Fibroblast of lung (primary cell): ENCODE results near the gene SEC23B. TPM values are rescaled to one million over a fixed set of nuclear protein-coding genes. Genes with fewer than 3 reads are reported as not detected.
"Not testable (repeated sequence)": the region's sequence is repeated elsewhere in the genome, so short reads cannot be mapped to it uniquely, and the experiment has no call there.

Experiments
- DNase-seq, 2 donors: peaks; one replicate each; pipeline versions ENCODE4 v3.0.0 to v3.0.0-alpha.2; 2010; ENCODE audit warnings: low read depth in 2 of 2
- H2AFZ ChIP-seq: 2 replicates; pipeline ENCODE4 v1.5.1; 2012; ENCODE audit warnings: low read length, control low read depth, inconsistent platforms
- H3K27ac ChIP-seq: 2 replicates; pipeline ENCODE4 v1.5.1; 2011; ENCODE audit warnings: low read length, control low read depth; ENCODE audit not compliant: insufficient read depth
- H3K27me3 ChIP-seq: 2 replicates; pipeline ENCODE4 v1.5.1; 2011; ENCODE audit warnings: mild to moderate bottlenecking, low read length; ENCODE audit not compliant: control insufficient read depth, insufficient read depth
- H3K36me3 ChIP-seq: 2 replicates; pipeline ENCODE4 v1.5.1; 2011; ENCODE audit warnings: low read length; ENCODE audit not compliant: control insufficient read depth, insufficient read depth
- H3K4me1 ChIP-seq: 2 replicates; pipeline ENCODE4 v1.5.1; 2011; ENCODE audit warnings: low read length; ENCODE audit not compliant: control insufficient read depth, insufficient read depth; ENCODE audit errors: extremely low read depth
- H3K4me2 ChIP-seq: 2 replicates; pipeline ENCODE4 v1.5.1; 2011; ENCODE audit warnings: low read length, control low read depth; ENCODE audit not compliant: insufficient read depth; ENCODE audit errors: extremely low read depth
- H3K4me3 ChIP-seq, 4 experiments: fragments of 200-600 bp in 1 of 4; sonication (generic) in 1 of 4; replicated peaks in 1 of 4; 2 replicates each; pipeline ENCODE4 v1.5.1; 2011 to 2016; ENCODE audit warnings: low read length in 4 of 4, low read depth in 3 of 4, mild to moderate bottlenecking in 3 of 4, control low read depth in 2 of 4, inconsistent platforms in 1 of 4, mixed read lengths in 1 of 4; ENCODE audit not compliant: insufficient read depth in 1 of 4; ENCODE audit errors: control extremely low read depth in 1 of 4
- H3K79me2 ChIP-seq: 2 replicates; pipeline ENCODE4 v1.5.1; 2012; ENCODE audit warnings: mild to moderate bottlenecking, low read length, inconsistent platforms; ENCODE audit not compliant: control insufficient read depth, insufficient read depth
- H3K9ac ChIP-seq: 2 replicates; pipeline ENCODE4 v1.5.1; 2011; ENCODE audit warnings: mild to moderate bottlenecking, low read length, control low read depth; ENCODE audit not compliant: insufficient read depth
- H3K9me3 ChIP-seq: 2 replicates; pipeline ENCODE4 v1.5.1; 2012; ENCODE audit warnings: low read depth, low read length; ENCODE audit not compliant: control insufficient read depth, insufficient read depth
- H4K20me1 ChIP-seq: 2 replicates; pipeline ENCODE4 v1.5.1; 2011; ENCODE audit warnings: low read length; ENCODE audit not compliant: control insufficient read depth, insufficient read depth; ENCODE audit errors: extremely low read depth
- EZH2 ChIP-seq: IDR thresholded peaks from 2 replicates; pipeline ENCODE4 v1.5.1; 2012; ENCODE audit warnings: low read length, control low read depth, mild to moderate bottlenecking; ENCODE audit errors: missing control alignments
- polyA plus RNA-seq, 2 donors: library from polyadenylated mRNA; depleted of rRNA in 1 of 2; stranded (reverse) in 1 of 2; unstranded in 1 of 2; fragments of >200 nt; gene quantifications; 2 replicates each; pipeline ENCODE4 v1.2.1, GENCODE V29; 2011 to 2012; ENCODE audit warnings: missing spikeins in 1 of 2
- total RNA-seq: library from RNA; depleted of rRNA; stranded (reverse); fragments of >200 nt; gene quantifications from 2 replicates; pipeline ENCODE4 v1.2.1, GENCODE V29; 2014
- TF ChIP-seq, protein P1 (sequence below), 2 donors: IDR thresholded peaks in 1 of 2; conservative IDR thresholded peaks in 1 of 2; 1 replicate in 1 of 2; 2 replicates in 1 of 2; pipeline ENCODE4 v1.5.1; 2011 to 2012; ENCODE audit warnings: low read length in 2 of 2, control low read depth in 1 of 2, inconsistent platforms in 1 of 2, low read depth in 1 of 2, mild to moderate bottlenecking in 1 of 2

Gene SEC23B
- total and polyA plus RNA-seq, 2 donors (not counting 1 experiment from before 2014, with no cell fraction given) = 51.0 to 52.0 TPM

DNA sequence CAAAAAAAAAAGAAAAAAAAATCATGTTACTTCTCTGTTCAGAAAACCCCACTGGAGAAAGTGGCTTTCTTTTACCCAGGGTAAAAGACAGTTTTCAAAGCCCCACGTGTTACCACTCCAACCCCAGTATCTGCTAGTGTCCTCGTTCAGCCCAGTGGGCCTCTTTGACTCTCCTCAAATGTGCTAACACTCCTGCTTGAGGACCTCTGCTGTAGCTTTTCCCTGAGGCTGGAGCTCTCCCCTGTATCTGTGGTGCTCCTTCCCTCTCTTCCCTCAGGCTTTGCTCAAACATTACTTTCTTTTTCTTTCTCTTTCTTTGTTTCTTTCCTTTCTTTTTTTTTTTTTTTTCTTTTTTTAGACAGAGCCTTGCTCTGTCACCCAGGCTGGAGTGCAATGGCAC lies 15.3 kb downstream of the SEC23B start:
- Histone ChIP-seq H2AFZ (no peak overlapping the region), H3K9me3 (no peaks in the 10 kb centered on the region), H3K79me2 (no peaks in the 10 kb centered on the region), H3K4me2 (no peak overlapping the region), H3K4me3 (no peak overlapping the region), H3K27ac (no peak overlapping the region), H3K36me3 (peaks cover 2% of the 10 kb centered on the region), H3K4me1 (peaks cover 7% of the 10 kb centered on the region), H3K9ac (no peak overlapping the region), H3K27me3 (no peaks in the 10 kb centered on the region), H4K20me1 (no peaks in the 10 kb centered on the region)
- no peak for TF ChIP-seq EZH2
- TF ChIP-seq, protein P1, sequence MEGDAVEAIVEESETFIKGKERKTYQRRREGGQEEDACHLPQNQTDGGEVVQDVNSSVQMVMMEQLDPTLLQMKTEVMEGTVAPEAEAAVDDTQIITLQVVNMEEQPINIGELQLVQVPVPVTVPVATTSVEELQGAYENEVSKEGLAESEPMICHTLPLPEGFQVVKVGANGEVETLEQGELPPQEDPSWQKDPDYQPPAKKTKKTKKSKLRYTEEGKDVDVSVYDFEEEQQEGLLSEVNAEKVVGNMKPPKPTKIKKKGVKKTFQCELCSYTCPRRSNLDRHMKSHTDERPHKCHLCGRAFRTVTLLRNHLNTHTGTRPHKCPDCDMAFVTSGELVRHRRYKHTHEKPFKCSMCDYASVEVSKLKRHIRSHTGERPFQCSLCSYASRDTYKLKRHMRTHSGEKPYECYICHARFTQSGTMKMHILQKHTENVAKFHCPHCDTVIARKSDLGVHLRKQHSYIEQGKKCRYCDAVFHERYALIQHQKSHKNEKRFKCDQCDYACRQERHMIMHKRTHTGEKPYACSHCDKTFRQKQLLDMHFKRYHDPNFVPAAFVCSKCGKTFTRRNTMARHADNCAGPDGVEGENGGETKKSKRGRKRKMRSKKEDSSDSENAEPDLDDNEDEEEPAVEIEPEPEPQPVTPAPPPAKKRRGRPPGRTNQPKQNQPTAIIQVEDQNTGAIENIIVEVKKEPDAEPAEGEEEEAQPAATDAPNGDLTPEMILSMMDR (conservative IDR thresholded peaks at IDR 0.05 in 1 of 2, IDR thresholded peaks at IDR 0.05 in 1 of 2; ENCODE audit: low read depth in 1 of 2, low read length in 2 of 2) = no peak
- DNase-seq = no peak

DNA sequence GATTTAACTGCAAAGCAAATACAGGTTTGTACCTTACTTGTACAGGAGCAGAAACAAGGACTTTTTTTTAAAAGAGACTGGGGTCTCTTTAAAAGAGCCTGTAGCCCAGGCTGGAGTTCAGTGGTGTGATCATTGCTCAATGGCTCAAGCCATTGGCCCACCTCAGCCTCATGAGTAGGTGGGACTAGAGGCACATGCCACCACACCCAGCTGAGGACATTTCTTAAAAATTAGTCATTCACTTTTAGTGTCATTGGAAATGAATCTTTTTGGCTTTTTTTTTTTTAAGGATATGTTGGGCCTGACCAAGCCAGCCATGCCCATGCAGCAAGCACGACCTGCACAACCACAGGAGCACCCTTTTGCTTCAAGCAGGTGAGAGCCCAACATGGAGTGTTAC lies 16.9 kb downstream of the SEC23B start:
- Histone ChIP-seq H4K20me1 (no peaks in the 10 kb centered on the region), H3K27ac (peak overlapping the region; percentile 69), H3K36me3 (peaks cover 6% of the 10 kb centered on the region), H3K9me3 (no peaks in the 10 kb centered on the region), H3K4me1 (peaks cover 10% of the 10 kb centered on the region), H3K4me2 (peak overlapping the region; percentile 21), H3K79me2 (no peaks in the 10 kb centered on the region), H2AFZ (no peak overlapping the region), H3K27me3 (no peaks in the 10 kb centered on the region), H3K4me3 (no peak overlapping the region), H3K9ac (no peak overlapping the region)
- peak; percentile 65 to 70 for DNase-seq
- TF ChIP-seq, protein P1 (conservative IDR thresholded peaks at IDR 0.05 in 1 of 2, IDR thresholded peaks at IDR 0.05 in 1 of 2; ENCODE audit: low read depth in 1 of 2, low read length in 2 of 2) = no peak
- TF ChIP-seq EZH2 = no peak

DNA sequence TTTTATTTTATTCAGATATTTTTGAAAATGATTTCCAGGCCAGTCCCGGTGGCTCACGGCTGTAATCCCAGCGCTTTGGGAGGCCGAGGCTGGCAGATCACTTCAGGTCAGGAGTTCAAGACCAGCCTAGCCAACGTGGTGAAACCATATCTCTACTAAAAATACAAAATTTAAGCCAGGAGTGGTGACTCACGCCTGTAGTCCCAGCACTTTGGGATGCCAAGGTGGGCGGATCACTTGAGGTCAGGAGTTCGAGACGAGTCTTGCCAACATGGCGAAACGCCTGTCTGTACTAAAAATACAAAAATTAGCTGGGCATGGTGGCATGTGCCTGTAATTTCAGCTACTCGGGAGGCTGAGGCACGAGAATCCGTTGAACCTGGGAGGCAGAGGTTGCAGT lies 19.0 kb downstream of the SEC23B start:
- H3K4me1 ChIP-seq, H3K27ac ChIP-seq, H3K79me2 ChIP-seq, H3K4me3 ChIP-seq, H3K9ac ChIP-seq, H3K4me2 ChIP-seq, H3K9me3 ChIP-seq, H4K20me1 ChIP-seq, H2AFZ ChIP-seq, H3K36me3 ChIP-seq, H3K27me3 ChIP-seq: not testable (repeated sequence)
- DNase-seq = peak in 1 of 2 donors; percentile 17
